GM20000 (cell line): ENCODE results near the gene NHLRC1.

Experiments
- DNase-seq: peaks from one replicate; pipeline ENCODE4 v3.0.0; 2012; ENCODE audit warnings: low spot score
- CTCF ChIP-seq: IDR thresholded peaks from 2 replicates; pipeline ENCODE4 v1.5.1; 2012; ENCODE audit warnings: mild to moderate bottlenecking, control low read depth; ENCODE audit errors: extremely low read depth, missing control alignments

Gene NHLRC1

GRCh38 chr6:18117136-18117535 is 5.3 kb downstream of the NHLRC1 start:
- DNase-seq: no peak
- no peak for TF ChIP-seq CTCF

- no peak for DNase-seq
- no peak for TF ChIP-seq CTCF
Measured at GRCh38 chr6:18115356-18115755, 7.1 kb downstream of the NHLRC1 start.

- no peak for TF ChIP-seq CTCF
- DNase-seq: no peak
Measured at GRCh38 chr6:18110162-18110561, 12.3 kb downstream of the NHLRC1 start.

- no peak for DNase-seq
- TF ChIP-seq CTCF: no peak
Measured at GRCh38 chr6:18107061-18107460, 15.4 kb downstream of the NHLRC1 start.

GRCh38 chr6:18102783-18103509 is 19.5 kb downstream of the NHLRC1 start:
- TF ChIP-seq CTCF: no peak
- DNase-seq: no peak

- no peak for DNase-seq
- no peak for TF ChIP-seq CTCF
Measured at GRCh38 chr6:18101873-18102272, 20.6 kb downstream of the NHLRC1 start.

- no peak for DNase-seq
- TF ChIP-seq CTCF: no peak
Measured at GRCh38 chr6:18101271-18101670, 21.2 kb downstream of the NHLRC1 start.
